Measurements from ENCODE around the gene RAP1A.

- TF ChIP-seq CTCF (IDR thresholded peaks at IDR 0.05): no peak
- TF ChIP-seq POLR2AphosphoS5 (IDR thresholded peaks at IDR 0.05): no peak
- TF ChIP-seq POLR2A (IDR thresholded peaks at IDR 0.05): no peak
These were observed 5.7 kb downstream of the RAP1A start for GRCh38 chr1:111625276-111625675.

Measured in prostate gland (tissue), 2 donors.